ENCODE data around the gene ACVR1B. TPM values are rescaled to one million over a fixed set of nuclear protein-coding genes. Genes with fewer than 3 reads are reported as not detected.

Gene ACVR1B
- total and polyA plus RNA-seq, 2 experiments from 2014 or later: 5.7 to 22.4 TPM

- Histone ChIP-seq H3K4me2 (peak overlapping the region; percentile 77), H2AFZ (peak overlapping the region; percentile 34), H3K79me2 (no peaks in the 10 kb centered on the region), H3K9me3 (ENCODE audit: low read depth) (no peaks in the 10 kb centered on the region), H3K9me2 (replicated peaks; ENCODE audit: insufficient read depth) (no peaks in the 10 kb centered on the region), H3K36me3 (replicated peaks; ENCODE audit: insufficient read depth, low read depth) (no peaks in the 10 kb centered on the region), H4K20me1 (ENCODE audit: insufficient read depth, poor library complexity, severe bottlenecking) (no peaks in the 10 kb centered on the region), H3K27me3 (peaks cover 4% of the 10 kb centered on the region), H3K27ac (peak overlapping the region; percentile 93), H3K4me3 (no peak overlapping the region), H3K4me1 (ENCODE audit: insufficient read depth) (peaks cover 10% of the 10 kb centered on the region)
- TF ChIP-seq EZH2phosphoT487 (IDR thresholded peaks at IDR 0.05; ENCODE audit: low read depth, severe bottlenecking, unreplicated experiment): no peak
- TF ChIP-seq EZH2 (IDR thresholded peaks at IDR 0.05; ENCODE audit: borderline replicate concordance): no peak
- no peak for TF ChIP-seq CTCF (IDR thresholded peaks at IDR 0.05; ENCODE audit: poor library complexity)
- 2% methylated on average over 38 of the region's 48 CpGs for WGBS (ENCODE audit: low lambda C conversion rate, missing lambda C conversion rate)
- peak; percentile 98 for DNase-seq (ENCODE audit: low spot score)
Measured at GRCh38 chr12:52032804-52033445, 81.4 kb downstream of the ACVR1B start.

- no peak overlapping the region for H3K4me3 ChIP-seq
- WGBS (ENCODE audit: low lambda C conversion rate, missing lambda C conversion rate): 82% methylated on average over 13 of the region's 13 CpGs
- peak overlapping the region; percentile 34 for H2AFZ ChIP-seq
- peaks cover 10% of the 10 kb centered on the region for H3K4me1 ChIP-seq (ENCODE audit: insufficient read depth)
- no peak for TF ChIP-seq EZH2phosphoT487 (IDR thresholded peaks at IDR 0.05; ENCODE audit: low read depth, severe bottlenecking, unreplicated experiment)
- H3K36me3 ChIP-seq (replicated peaks; ENCODE audit: insufficient read depth, low read depth): no peaks in the 10 kb centered on the region
- H3K27me3 ChIP-seq: peaks cover 4% of the 10 kb centered on the region
- no peaks in the 10 kb centered on the region for H3K9me2 ChIP-seq (replicated peaks; ENCODE audit: insufficient read depth)
- peak overlapping the region; percentile 83 for H3K27ac ChIP-seq
- peaks cover 5% of the 10 kb centered on the region for H3K79me2 ChIP-seq
- no peak for DNase-seq (ENCODE audit: low spot score)
- H4K20me1 ChIP-seq (ENCODE audit: insufficient read depth, poor library complexity, severe bottlenecking): no peaks in the 10 kb centered on the region
- no peaks in the 10 kb centered on the region for H3K9me3 ChIP-seq (ENCODE audit: low read depth)
- H3K4me2 ChIP-seq: peak overlapping the region; percentile 77
Measured at GRCh38 chr12:52033446-52034140, 82.1 kb downstream of the ACVR1B start.

- Histone ChIP-seq H3K27ac (no peak overlapping the region), H3K9me3 (ENCODE audit: low read depth) (no peaks in the 10 kb centered on the region), H3K4me3 (no peak overlapping the region), H3K79me2 (peaks cover 10% of the 10 kb centered on the region), H3K4me1 (ENCODE audit: insufficient read depth) (peaks cover 10% of the 10 kb centered on the region), H2AFZ (no peak overlapping the region), H3K36me3 (replicated peaks; ENCODE audit: insufficient read depth, low read depth) (no peaks in the 10 kb centered on the region), H3K9me2 (replicated peaks; ENCODE audit: insufficient read depth) (no peaks in the 10 kb centered on the region), H4K20me1 (ENCODE audit: insufficient read depth, poor library complexity, severe bottlenecking) (peaks cover 2% of the 10 kb centered on the region), H3K4me2 (no peak overlapping the region), H3K27me3 (peaks cover 4% of the 10 kb centered on the region)
- 93% methylated on average over 4 of the region's 4 CpGs for WGBS (ENCODE audit: low lambda C conversion rate, missing lambda C conversion rate)
- DNase-seq (ENCODE audit: low spot score): no peak
- TF ChIP-seq EZH2phosphoT487 (IDR thresholded peaks at IDR 0.05; ENCODE audit: low read depth, severe bottlenecking, unreplicated experiment): no peak
- TF ChIP-seq EZH2 (IDR thresholded peaks at IDR 0.05; ENCODE audit: borderline replicate concordance): no peak
Measured at GRCh38 chr12:52035190-52035589, 83.7 kb downstream of the ACVR1B start.

GRCh38 chr12:52035926-52036325 is 84.4 kb downstream of the ACVR1B start:
- Histone ChIP-seq H3K79me2 (peaks cover 10% of the 10 kb centered on the region), H3K9me3 (ENCODE audit: low read depth) (no peaks in the 10 kb centered on the region), H3K4me3 (no peak overlapping the region), H3K4me1 (ENCODE audit: insufficient read depth) (peaks cover 10% of the 10 kb centered on the region), H3K9me2 (replicated peaks; ENCODE audit: insufficient read depth) (no peaks in the 10 kb centered on the region), H4K20me1 (ENCODE audit: insufficient read depth, poor library complexity, severe bottlenecking) (peaks cover 2% of the 10 kb centered on the region), H3K36me3 (replicated peaks; ENCODE audit: insufficient read depth, low read depth) (no peaks in the 10 kb centered on the region), H2AFZ (no peak overlapping the region), H3K27me3 (peaks cover 4% of the 10 kb centered on the region), H3K4me2 (peak overlapping the region; percentile 75), H3K27ac (peak overlapping the region; percentile 85)
- DNase-seq (ENCODE audit: low spot score): no peak
- TF ChIP-seq CTCF (IDR thresholded peaks at IDR 0.05; ENCODE audit: poor library complexity) (no peak), EZH2phosphoT487 (IDR thresholded peaks at IDR 0.05; ENCODE audit: low read depth, severe bottlenecking, unreplicated experiment) (no peak), EZH2 (IDR thresholded peaks at IDR 0.05; ENCODE audit: borderline replicate concordance) (no peak)
- 82% methylated on average over 2 of the region's 2 CpGs for WGBS (ENCODE audit: low lambda C conversion rate, missing lambda C conversion rate)
